ENCODE results near the gene METTL13.

- TF ChIP-seq CTCF (IDR thresholded peaks at IDR 0.05) = no peak
- TF ChIP-seq POLR2A (IDR thresholded peaks at IDR 0.05) = no peak
These were observed 53.4 kb downstream of the METTL13 start for GRCh38 chr1:171834821-171835220.

Data from thyroid gland (tissue), 4 donors.